Left cardiac atrium (tissue), 4 donors: ENCODE results near the gene UFC1. TPM values are rescaled to one million over a fixed set of nuclear protein-coding genes. Genes with fewer than 3 reads are reported as not detected.
A peak's percentile ranks its signal among the peaks of the same experiment; 100 is the strongest.

Source experiments
- ATAC-seq, 2 donors: fragments of 200-7000 bp; cut with Tn5 transposase; one replicate each; pipeline ENCODE4 v1.9.1; 2020; ENCODE audit warnings: mild to moderate bottlenecking in 2 of 2, moderate library complexity in 2 of 2
- DNase-seq: peaks from one replicate; pipeline ENCODE4 v3.0.0-alpha.2; 2020
- intact Hi-C, 2 donors: fragments of 100-400 bp; cut with DNase I; formaldehyde crosslinking; loops; one replicate each; pipeline versions ENCODE4 v1.14.1 to v1.15.1; 2022 to 2023
- total RNA-seq, 2 donors: library from RNA; stranded (reverse); fragmentation: NEBNext Ultra II Directional; extraction: Animal tissue kit (Norgen Biotek cat#: 25700); gene quantifications; one replicate each; pipeline ENCODE4 v1.2.1, GENCODE V29; 2021
- donor health status: DM: no; HTN: yes; CAD: no.
- donor health status: DM: no; HTN: yes; CAD: no; lungs with severe emphysema.
- donor health status: DM: yes; HTN: yes; CAD: no.
- donor health status: Dilated cardiomyopathy.

The UFC1 gene
- total RNA-seq, 2 donors from 2014 or later = 77.7 to 83.8 TPM

- DNase-seq (no peak), ATAC-seq (peak; percentile 6 to 16)
- intact Hi-C loops = loop anchor here in 1 of 2 donors (10.0 kb wide), 1 partner anchor 87 kb away; the partner anchor contains the start of gene USF1
Observed at GRCh38 chr1:161131523-161132409, 22.0 kb upstream of the UFC1 start.

- DNase-seq = peak; percentile 95
- intact Hi-C loops = loop anchor here in 1 of 2 donors (10.0 kb wide), 1 partner anchor 88 kb away; the partner anchor contains the start of gene USF1
- ATAC-seq = peak; percentile 96
Observed at GRCh38 chr1:161132410-161133219, 21.2 kb upstream of the UFC1 start, which contains the start of gene DEDD. Gene DEDD (minus strand): TSS chr1:161132667. CDS start chr1:161124462, 8,205 bp downstream.

GRCh38 chr1:161133220-161133740, 20.5 kb upstream of the UFC1 start:
- ATAC-seq = no peak
- intact Hi-C loops = loop anchor here in 1 of 2 donors (10.0 kb wide), 1 partner anchor 88 kb away; the partner anchor contains the start of gene USF1
- no peak for DNase-seq

GRCh38 chr1:161137881-161138280, 15.9 kb upstream of the UFC1 start:
- DNase-seq = no peak
- no peak for ATAC-seq
- intact Hi-C loops = loop anchor here in 1 of 2 donors (10.0 kb wide), 1 partner anchor 93 kb away; the partner anchor contains the start of gene USF1

GRCh38 chr1:161138431-161138830, 15.3 kb upstream of the UFC1 start:
- DNase-seq = no peak
- no peak for ATAC-seq

GRCh38 chr1:161139766-161140165, 14.0 kb upstream of the UFC1 start:
- DNase-seq = no peak
- peak in 1 of 2 donors; percentile 24 for ATAC-seq

More at GRCh38 chr1:161138431-161138830, 15.3 kb upstream of the UFC1 start:
- intact Hi-C loops = loop anchor here in 1 of 2 donors (10.0 kb wide), 1 partner anchor 94 kb away; the partner anchor contains the start of gene USF1

GRCh38 chr1:161140755-161141400, 12.9 kb upstream of the UFC1 start:
- ATAC-seq = no peak
- intact Hi-C loops = no loop called here
- no peak for DNase-seq

More at GRCh38 chr1:161139766-161140165, 14.0 kb upstream of the UFC1 start:
- intact Hi-C loops = loop anchor here in 1 of 2 donors (10.0 kb wide), 1 partner anchor 95 kb away; the partner anchor contains the start of gene USF1

GRCh38 chr1:161145832-161146231, 7.9 kb upstream of the UFC1 start:
- ATAC-seq (no peak), DNase-seq (no peak)
- intact Hi-C loops = no loop called here

GRCh38 chr1:161153176-161153575, 602 bp upstream of the UFC1 start:
- intact Hi-C loops = no loop called here
- no peak for DNase-seq
- ATAC-seq = no peak

GRCh38 chr1:161157867-161158266, 4.1 kb downstream of the UFC1 start:
- intact Hi-C loops = no loop called here
- DNase-seq (no peak), ATAC-seq (no peak)

- DNase-seq = peak; percentile 5
- no peak for ATAC-seq
- intact Hi-C loops = no loop called here
Observed at GRCh38 chr1:161158316-161159010, 4.7 kb downstream of the UFC1 start.

- intact Hi-C loops = no loop called here
- DNase-seq = peak; percentile 95
- ATAC-seq = peak; percentile 96
Observed at GRCh38 chr1:161159087-161159912, 5.5 kb downstream of the UFC1 start, which contains the start of gene USP21. Gene USP21 (plus strand): TSS chr1:161159500. CDS start chr1:161160641, 1,141 bp downstream.

- peak; percentile 13 for DNase-seq
- intact Hi-C loops = no loop called here
Observed at GRCh38 chr1:161159913-161160243, 6.1 kb downstream of the UFC1 start.

GRCh38 chr1:161160671-161161145, 6.9 kb downstream of the UFC1 start:
- ATAC-seq = no peak

More at GRCh38 chr1:161159913-161160243, 6.1 kb downstream of the UFC1 start:
- ATAC-seq = no peak

GRCh38 chr1:161161652-161162051, 7.9 kb downstream of the UFC1 start:
- intact Hi-C loops = no loop called here
- ATAC-seq (no peak), DNase-seq (peak; percentile 12)

More at GRCh38 chr1:161160671-161161145, 6.9 kb downstream of the UFC1 start:
- intact Hi-C loops = no loop called here
- peak; percentile 21 for DNase-seq

- no peak for ATAC-seq
- intact Hi-C loops = no loop called here
- DNase-seq = peak; percentile 17
Observed at GRCh38 chr1:161162052-161162451, 8.3 kb downstream of the UFC1 start.

GRCh38 chr1:161162806-161163205, 9.0 kb downstream of the UFC1 start:
- intact Hi-C loops = no loop called here
- no peak for ATAC-seq
- peak; percentile 8 for DNase-seq
